AG04449 (cell line): ENCODE results near the gene SPTBN4.
A peak's percentile ranks its signal among the peaks of the same experiment; 100 is the strongest.

Experiments
- CTCF ChIA-PET: fragments of 350-600 bp; formaldehyde crosslinking; extraction: SDS; loops from one replicate; lab custom pipeline; 2021; ENCODE audit warnings: antibody characterized with exemption; lab: Yijun Ruan, JAX
- POLR2A ChIA-PET: fragments of 400-600, 350-600 bp; formaldehyde crosslinking; extraction: SDS; loops from one replicate; lab custom pipeline; 2020; ENCODE audit warnings: antibody characterized with exemption, inconsistent platforms; lab: Yijun Ruan, JAX
- DNase-seq: peaks from one replicate; pipeline ENCODE4 v3.0.0-alpha.2; 2010; ENCODE audit warnings: low read depth, low spot score
- H3K4me3 ChIP-seq: 2 replicates; pipeline ENCODE4 v1.5.1; 2011; ENCODE audit warnings: low read depth, mild to moderate bottlenecking, control low read depth, low read length
- CTCF ChIP-seq: IDR thresholded peaks from one replicate; pipeline ENCODE4 v1.5.1; 2011; ENCODE audit warnings: mild to moderate bottlenecking, moderate library complexity, low read length, control low read depth, inconsistent platforms; ENCODE audit not compliant: insufficient read depth; ENCODE audit errors: missing control alignments

The SPTBN4 gene

GRCh38 chr19:40465557-40466218, 1.1 kb upstream of the SPTBN4 start, which contains the start of gene BLVRB:
BLVRB (minus strand) TSS chr19:40465745; CDS start chr19:40465688, 57 bp downstream.
- ChIA-PET CTCF (interaction anchor here (0.6 to 5.0 kb wide), 20 partner anchors 9 to 169 kb away, joined by 3 to 75 read pairs (median 10); partner anchors contain the start of genes C19orf47, PRX and SERTAD1), POLR2A (interaction anchor here (0.5 to 1.6 kb wide), 6 partner anchors 23 to 285 kb away, joined by 4 to 8 read pairs (median 4); partner anchors contain the start of genes ACTMAP and SERTAD1)
- peak; percentile 93 for DNase-seq
- TF ChIP-seq CTCF, result no peak
- peak within 1 kb of the TSS; percentile 81 for H3K4me3 ChIP-seq

- no peak for DNase-seq
- TF ChIP-seq CTCF, result no peak
- POLR2A ChIA-PET, result interaction anchor here (0.5 to 1.6 kb wide), 7 partner anchors 24 to 284 kb away, joined by 3 to 8 read pairs (median 4); partner anchors contain the start of genes ACTMAP and SERTAD1
- CTCF ChIA-PET, result interaction anchor here (0.6 to 5.0 kb wide), 11 partner anchors 8 to 168 kb away, joined by 3 to 75 read pairs (median 12); partner anchors contain the start of genes C19orf47 and SERTAD1
- peak overlapping the region; percentile 49 for H3K4me3 ChIP-seq
These were observed 399 bp upstream of the SPTBN4 start for GRCh38 chr19:40466219-40466984.

- no peak for DNase-seq
- H3K4me3 ChIP-seq, result no peak overlapping the region
- ChIA-PET CTCF (interaction anchor here (0.7 to 0.8 kb wide), 2 partner anchors 130 to 163 kb away, joined by 3 read pairs; no protein-coding TSS in a partner anchor), POLR2A (no interaction called here)
- no peak for TF ChIP-seq CTCF
These were observed 2.2 kb downstream of the SPTBN4 start for GRCh38 chr19:40469011-40469410.

- POLR2A ChIA-PET, result no interaction called here
- no peak overlapping the region for H3K4me3 ChIP-seq
- CTCF ChIA-PET, result no interaction called here
- no peak for TF ChIP-seq CTCF
- DNase-seq, result no peak
These were observed 4.3 kb downstream of the SPTBN4 start for GRCh38 chr19:40471111-40471510.

- no peak overlapping the region for H3K4me3 ChIP-seq
- TF ChIP-seq CTCF, result no peak
- POLR2A ChIA-PET, result no interaction called here
- no peak for DNase-seq
- CTCF ChIA-PET, result no interaction called here
These were observed 5.7 kb downstream of the SPTBN4 start for GRCh38 chr19:40472516-40472915.
